GM23338 (cell line): ENCODE measurements around the gene NSUN4. TPM values are rescaled to one million over a fixed set of nuclear protein-coding genes. Genes with fewer than 3 reads are reported as not detected.

ENCODE experiments used
- ATAC-seq: fragments of 200-7000 bp; cut with Tn5 transposase; 3 replicates; pipeline ENCODE4 v1.9.1; 2020
- DNase-seq: peaks from one replicate; pipeline ENCODE4 v3.0.0-alpha.2; 2015; ENCODE audit warnings: low spot score
- H2AFZ ChIP-seq: fragments of 200-600 bp; sonication (generic); 2 replicates; pipeline ENCODE4 v1.8.0; 2016; ENCODE audit warnings: antibody characterized with exemption, mild to moderate bottlenecking, moderate library complexity
- H3F3A ChIP-seq: fragments of 200-600 bp; sonication (generic); replicated peaks from 2 replicates; pipeline ENCODE4 v1.8.0; 2017; ENCODE audit warnings: antibody characterized with exemption, mixed run types, low read depth
- H3K27ac ChIP-seq: fragments of 200-600 bp; sonication (generic); 2 replicates; pipeline ENCODE4 v1.6.1; 2016; ENCODE audit warnings: low read depth
- H3K27me3 ChIP-seq: fragments of 200-600 bp; sonication (generic); 2 replicates; pipeline ENCODE4 v1.8.0; 2016; ENCODE audit warnings: mild to moderate bottlenecking, mixed run types, moderate library complexity; ENCODE audit not compliant: insufficient read depth
- H3K36me3 ChIP-seq: fragments of 200-600 bp; sonication (generic); 2 replicates; pipeline ENCODE4 v1.8.0; 2016; ENCODE audit warnings: mild to moderate bottlenecking; ENCODE audit not compliant: insufficient read depth
- H3K4me1 ChIP-seq: fragments of 200-600 bp; sonication (generic); 2 replicates; pipeline ENCODE4 v1.8.0; 2016; ENCODE audit warnings: mild to moderate bottlenecking, moderate library complexity; ENCODE audit not compliant: insufficient read depth
- H3K4me2 ChIP-seq: fragments of 200-600 bp; sonication (generic); 2 replicates; pipeline ENCODE4 v1.7.1; 2017; ENCODE audit warnings: mixed run types
- H3K4me3 ChIP-seq: fragments of 200-600 bp; sonication (generic); 2 replicates; pipeline ENCODE4 v1.6.1; 2016; ENCODE audit warnings: mixed run types
- H3K79me2 ChIP-seq: fragments of 200-600 bp; sonication (generic); replicated peaks from 2 replicates; pipeline ENCODE4 v1.8.0; 2017; ENCODE audit warnings: mild to moderate bottlenecking; ENCODE audit not compliant: insufficient read depth
- H3K9me2 ChIP-seq: fragments of 200-600 bp; sonication (generic); 2 replicates; pipeline ENCODE4 v1.8.0; 2017; ENCODE audit not compliant: insufficient read depth
- H4K20me1 ChIP-seq: fragments of 200-600 bp; sonication (generic); replicated peaks from 2 replicates; pipeline ENCODE4 v1.8.0; 2017; ENCODE audit warnings: mild to moderate bottlenecking; ENCODE audit not compliant: insufficient read depth
- H3K27ac Mint-ChIP-seq: 2 replicates; pipeline ENCODE4 v1.8.0; 2020; ENCODE audit warnings: inconsistent platforms, mild to moderate bottlenecking, moderate library complexity, mixed read lengths
- H3K27me3 Mint-ChIP-seq: 3 replicates; pipeline ENCODE4 v1.8.0; 2022; ENCODE audit warnings: low read depth, mild to moderate bottlenecking, moderate library complexity, mixed read lengths, inconsistent platforms; ENCODE audit not compliant: insufficient read depth, poor library complexity
- H3K36me3 Mint-ChIP-seq: 3 replicates; pipeline ENCODE4 v1.8.0; 2021; ENCODE audit warnings: low read depth, mild to moderate bottlenecking, inconsistent platforms, moderate library complexity, mixed read lengths
- H3K4me1 Mint-ChIP-seq: 3 replicates; pipeline ENCODE4 v1.8.0; 2020; ENCODE audit warnings: mild to moderate bottlenecking, inconsistent platforms, mixed read lengths
- H3K4me3 Mint-ChIP-seq: 3 replicates; pipeline ENCODE4 v1.8.0; 2021; ENCODE audit warnings: moderate library complexity, mild to moderate bottlenecking, inconsistent platforms, mixed read lengths
- H3K9me3 Mint-ChIP-seq: 3 replicates; pipeline ENCODE4 v1.8.0; 2020; ENCODE audit warnings: moderate library complexity, mild to moderate bottlenecking, inconsistent platforms, mixed read lengths
- CREB1 ChIP-seq: fragments of 250-450 bp; sonication (Bioruptor Pico); IDR thresholded peaks from 2 replicates; pipeline ENCODE4 v1.5.0; 2020; ENCODE audit warnings: low read depth, mild to moderate bottlenecking, moderate library complexity
- ETS1 ChIP-seq: IDR thresholded peaks from 2 replicates; pipeline ENCODE4 v1.6.1; 2016; ENCODE audit warnings: antibody characterized with exemption
- EZH2 ChIP-seq: fragments of 200-600 bp; sonication (generic); IDR thresholded peaks from one replicate; pipeline ENCODE4 v1.8.0; 2017; ENCODE audit warnings: antibody characterized with exemption, mild to moderate bottlenecking, low read depth; ENCODE audit not compliant: unreplicated experiment
- EZH2phosphoT487 ChIP-seq: fragments of 200-600 bp; sonication (generic); IDR thresholded peaks from one replicate; pipeline ENCODE4 v1.8.1; 2018; ENCODE audit warnings: antibody characterized with exemption; ENCODE audit not compliant: unreplicated experiment
- JUNB ChIP-seq: IDR thresholded peaks from one replicate; pipeline ENCODE4 v1.6.1; 2016; ENCODE audit warnings: antibody characterized with exemption; ENCODE audit not compliant: unreplicated experiment
- NANOG ChIP-seq: IDR thresholded peaks from 2 replicates; pipeline ENCODE4 v1.6.1; 2016; ENCODE audit warnings: antibody characterized with exemption, borderline replicate concordance
- POLR2AphosphoS5 ChIP-seq: IDR thresholded peaks from 2 replicates; pipeline ENCODE4 v1.6.1; 2016; ENCODE audit warnings: antibody characterized with exemption, low read depth
- REST ChIP-seq: IDR thresholded peaks from one replicate; pipeline ENCODE4 v1.6.1; 2018; ENCODE audit warnings: antibody characterized with exemption; ENCODE audit not compliant: unreplicated experiment
- STAT1 ChIP-seq: IDR thresholded peaks from one replicate; pipeline ENCODE4 v1.6.1; 2016; ENCODE audit warnings: antibody characterized with exemption; ENCODE audit not compliant: unreplicated experiment
- ZNF114 ChIP-seq: fragments of 250-450 bp; sonication (Bioruptor Pico); IDR thresholded peaks from 2 replicates; pipeline ENCODE4 v1.5.0; 2020; ENCODE audit warnings: mild to moderate bottlenecking, moderate library complexity
- ZNF331 ChIP-seq: fragments of 250-450 bp; sonication (Bioruptor Pico); IDR thresholded peaks from 2 replicates; pipeline ENCODE4 v1.5.0; 2020; ENCODE audit warnings: low read depth, mild to moderate bottlenecking, moderate library complexity
- ZNF462 ChIP-seq: fragments of 250-450 bp; sonication (Bioruptor Pico); IDR thresholded peaks from 2 replicates; pipeline ENCODE4 v1.5.0; 2020; ENCODE audit warnings: mild to moderate bottlenecking, moderate library complexity
- polyA plus RNA-seq: library from polyadenylated mRNA; unstranded; fragments of >200 nt; fragmentation: Nextera tagmentation; extraction: Ambion mirVana; gene quantifications from 2 replicates; pipeline ENCODE4 v1.2.1, GENCODE V29; 2016
- total RNA-seq: library from RNA; depleted of rRNA; stranded (reverse); fragments of >200 nt; shearing (Covaris generic); gene quantifications from 2 replicates; pipeline ENCODE4 v1.2.3, GENCODE V29; 2014

Gene NSUN4
- total and polyA plus RNA-seq, 2 experiments from 2014 or later = 8.9 to 11.6 TPM

DNA sequence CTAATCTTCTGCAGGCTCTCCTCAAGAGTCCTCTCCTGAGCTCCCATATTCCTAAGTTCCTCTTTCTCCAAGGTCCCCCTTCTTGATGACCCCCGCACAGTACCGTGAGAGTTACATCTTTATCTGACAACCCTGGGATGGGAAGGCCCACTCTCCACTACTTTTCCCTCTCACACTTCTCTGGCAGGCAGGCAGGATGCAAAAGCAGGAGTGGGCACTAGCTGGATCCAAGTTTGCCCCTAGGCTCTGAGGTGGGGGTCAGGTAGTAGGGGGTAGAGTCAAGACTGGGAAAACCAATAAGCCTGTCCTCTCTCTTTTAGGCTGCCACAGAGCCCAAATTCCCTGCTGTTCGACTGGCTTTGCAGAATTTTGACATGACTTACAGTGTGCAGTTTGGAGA, 3.9 kb downstream of the NSUN4 start:
- no peak overlapping the region for H3K27ac Mint-ChIP-seq
- Histone ChIP-seq H3K27ac (no peak overlapping the region), H3K4me2 (no peak overlapping the region), H2AFZ (no peak overlapping the region), H3F3A (peaks cover 12% of the 10 kb centered on the region), H3K4me1 (peaks cover 7% of the 10 kb centered on the region), H3K27me3 (no peaks in the 10 kb centered on the region), H3K9me2 (no peaks in the 10 kb centered on the region), H4K20me1 (no peaks in the 10 kb centered on the region), H3K36me3 (peaks cover 28% of the 10 kb centered on the region), H3K4me3 (no peak overlapping the region), H3K79me2 (peaks cover 20% of the 10 kb centered on the region)
- DNase-seq (no peak), ATAC-seq (no peak)
- TF ChIP-seq EZH2phosphoT487 = no peak
- no peak for TF ChIP-seq REST
- no peak for TF ChIP-seq ZNF331
- no peak for TF ChIP-seq EZH2
- no peak for TF ChIP-seq NANOG
- TF ChIP-seq JUNB = no peak
- TF ChIP-seq CREB1 (CRISPR knock-in tag) = no peak
- no peak for TF ChIP-seq ETS1
- H3K4me1 Mint-ChIP-seq = peaks cover 15% of the 10 kb centered on the region; the same call in 2 of the 3 replicates
- H3K4me3 Mint-ChIP-seq = no peak overlapping the region
- peaks cover 13% of the 10 kb centered on the region for H3K27me3 Mint-ChIP-seq
- H3K36me3 Mint-ChIP-seq = peaks cover 64% of the 10 kb centered on the region
- no peaks in the 10 kb centered on the region for H3K9me3 Mint-ChIP-seq

GRCh38 chr1:46345281-46345680, 4.7 kb downstream of the NSUN4 start:
- peaks cover 13% of the 10 kb centered on the region; the same call in 2 of the 3 replicates for H3K4me1 Mint-ChIP-seq
- TF ChIP-seq ZNF331 = no peak
- TF ChIP-seq POLR2AphosphoS5 = no peak
- TF ChIP-seq ZNF114 = no peak
- TF ChIP-seq ZNF462 = no peak
- no peak for TF ChIP-seq STAT1

More at GRCh38 chr1:46345281-46345680, 4.7 kb downstream of the NSUN4 start:
- no peak overlapping the region for H2AFZ ChIP-seq
- no peak overlapping the region for H3K27ac ChIP-seq
- H3K27me3 ChIP-seq = no peaks in the 10 kb centered on the region
- peaks cover 10% of the 10 kb centered on the region; the same call in 1 of the 2 replicates for H3F3A ChIP-seq
- peaks cover 35% of the 10 kb centered on the region for H3K36me3 ChIP-seq
- DNase-seq (no peak), ATAC-seq (no peak)
- no peaks in the 10 kb centered on the region for H3K9me3 Mint-ChIP-seq
- peaks cover 20% of the 10 kb centered on the region for H3K79me2 ChIP-seq
- H3K9me2 ChIP-seq = no peaks in the 10 kb centered on the region
- peaks cover 5% of the 10 kb centered on the region; the same call in 1 of the 2 replicates for H3K4me1 ChIP-seq
- H4K20me1 ChIP-seq = no peaks in the 10 kb centered on the region
- H3K27me3 Mint-ChIP-seq = peaks cover 13% of the 10 kb centered on the region
- no peak overlapping the region for H3K4me3 Mint-ChIP-seq
- no peak overlapping the region for H3K27ac Mint-ChIP-seq
- H3K36me3 Mint-ChIP-seq = peaks cover 72% of the 10 kb centered on the region
- no peak overlapping the region for H3K4me2 ChIP-seq
- no peak overlapping the region for H3K4me3 ChIP-seq
